Measurements from ENCODE around the gene DLEC1. TPM values are rescaled to one million over a fixed set of nuclear protein-coding genes. Genes with fewer than 3 reads are reported as not detected.

The DLEC1 gene
- total and polyA plus RNA-seq, 9 of the 15 experiments (the other 6 are each of a cell fraction or from before 2014, with no cell fraction given): 0.07 to 0.08 TPM; not detected in 7

DNA sequence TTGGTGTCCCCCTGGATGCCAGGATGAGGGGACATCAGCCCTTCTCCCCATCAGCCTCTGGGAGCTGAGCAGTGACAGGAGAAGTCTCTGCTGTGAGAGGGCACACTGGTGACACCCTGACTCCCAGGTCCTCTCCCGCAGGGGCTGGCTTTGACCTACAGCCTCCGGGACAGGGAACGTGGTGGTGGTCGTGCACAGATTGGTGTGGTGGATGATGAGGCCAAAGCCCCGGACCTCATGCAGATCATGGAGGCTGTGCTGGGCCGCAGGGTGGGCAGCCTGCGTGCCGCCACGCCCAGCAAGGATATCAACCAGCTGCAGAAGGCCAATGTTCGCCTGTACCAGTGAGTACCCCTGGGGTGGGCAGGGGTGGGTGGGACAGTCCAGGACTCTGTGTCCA is 41.7 kb upstream of the DLEC1 start:
- FAIRE-seq: no peak
- H3K36me3 ChIP-seq (ENCODE audit: control insufficient read depth, insufficient read depth, low read length): peaks cover 57% of the 10 kb centered on the region
- H3K27me3 ChIP-seq (ENCODE audit: control insufficient read depth in 2 of 2, insufficient read depth in 2 of 2, low read length in 2 of 2): no peaks in the 10 kb centered on the region
- BruUV-seq (replicated peaks): no TSS peak
- H3K9me1 ChIP-seq (ENCODE audit: control insufficient read depth, insufficient read depth, low read length): peaks cover 5% of the 10 kb centered on the region
- TF ChIP-seq JUN (IDR thresholded peaks at IDR 0.05; ENCODE audit: borderline replicate concordance, low read depth, low read length) (no peak), JUN (CRISPR knock-in tag; IDR thresholded peaks at IDR 0.05; ENCODE audit: borderline replicate concordance) (0 out of 2 replicates have a peak, but pooled peaks have one; percentile 66), CBFB (CRISPR knock-in tag; IDR thresholded peaks at IDR 0.05) (0 out of 2 replicates have a peak, but pooled peaks have one; percentile 14), NFATC3 (IDR thresholded peaks at IDR 0.05) (no peak)
- TF ChIP-seq, protein P1, sequence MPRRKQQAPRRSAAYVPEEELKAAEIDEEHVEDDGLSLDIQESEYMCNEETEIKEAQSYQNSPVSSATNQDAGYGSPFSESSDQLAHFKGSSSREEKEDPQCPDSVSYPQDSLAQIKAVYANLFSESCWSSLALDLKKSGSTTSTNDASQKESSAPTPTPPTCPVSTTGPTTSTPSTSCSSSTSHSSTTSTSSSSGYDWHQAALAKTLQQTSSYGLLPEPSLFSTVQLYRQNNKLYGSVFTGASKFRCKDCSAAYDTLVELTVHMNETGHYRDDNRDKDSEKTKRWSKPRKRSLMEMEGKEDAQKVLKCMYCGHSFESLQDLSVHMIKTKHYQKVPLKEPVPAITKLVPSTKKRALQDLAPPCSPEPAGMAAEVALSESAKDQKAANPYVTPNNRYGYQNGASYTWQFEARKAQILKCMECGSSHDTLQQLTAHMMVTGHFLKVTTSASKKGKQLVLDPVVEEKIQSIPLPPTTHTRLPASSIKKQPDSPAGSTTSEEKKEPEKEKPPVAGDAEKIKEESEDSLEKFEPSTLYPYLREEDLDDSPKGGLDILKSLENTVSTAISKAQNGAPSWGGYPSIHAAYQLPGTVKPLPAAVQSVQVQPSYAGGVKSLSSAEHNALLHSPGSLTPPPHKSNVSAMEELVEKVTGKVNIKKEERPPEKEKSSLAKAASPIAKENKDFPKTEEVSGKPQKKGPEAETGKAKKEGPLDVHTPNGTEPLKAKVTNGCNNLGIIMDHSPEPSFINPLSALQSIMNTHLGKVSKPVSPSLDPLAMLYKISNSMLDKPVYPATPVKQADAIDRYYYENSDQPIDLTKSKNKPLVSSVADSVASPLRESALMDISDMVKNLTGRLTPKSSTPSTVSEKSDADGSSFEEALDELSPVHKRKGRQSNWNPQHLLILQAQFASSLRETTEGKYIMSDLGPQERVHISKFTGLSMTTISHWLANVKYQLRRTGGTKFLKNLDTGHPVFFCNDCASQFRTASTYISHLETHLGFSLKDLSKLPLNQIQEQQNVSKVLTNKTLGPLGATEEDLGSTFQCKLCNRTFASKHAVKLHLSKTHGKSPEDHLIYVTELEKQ (CRISPR knock-in tag; IDR thresholded peaks at IDR 0.05): no peak
- H3K79me2 ChIP-seq (ENCODE audit: control insufficient read depth, insufficient read depth, low read length): peaks cover 22% of the 10 kb centered on the region
- intact Hi-C loops (cut with micrococcal nuclease) (no loop called here), in situ Hi-C loops (cut with MboI) (no loop called here)
- H3K27ac ChIP-seq (ENCODE audit: extremely low read depth, low read depth, low read length): peak overlapping the region; percentile 8; the same call in 2 of the 3 replicates
- no peak for DNase-seq (ENCODE audit: extremely low read depth in 1 of 4, low spot score in 3 of 4)
- ATAC-seq: no peak
- H3K4me1 ChIP-seq (replicated peaks in 1 of 2; ENCODE audit: control insufficient read depth in 2 of 2, insufficient read depth in 2 of 2, low read length in 2 of 2): peaks cover 56% of the 10 kb centered on the region in 2 experiments
- H4K20me1 ChIP-seq (replicated peaks; ENCODE audit: control insufficient read depth, insufficient read depth, low read length): no peaks in the 10 kb centered on the region
- peak overlapping the region in 1 of 2 experiments; percentile 67; a peak in 2 of 4 replicates for H3K9ac ChIP-seq (ENCODE audit: insufficient read depth in 1 of 2, low read depth in 2 of 2, low read length in 2 of 2)
- 0 out of 2 replicates have a peak overlapping the region, but pooled peaks have one; percentile 71 for H2AFZ ChIP-seq (ENCODE audit: low read depth, low read length)
- WGBS (ENCODE audit: insufficient coverage, low coverage, missing lambda C conversion rate): 83% methylated on average over 9 of the region's 10 CpGs
- H3K4me2 ChIP-seq (ENCODE audit: insufficient read depth, low read length): no peak overlapping the region; the same call in 1 of the 2 replicates
- POLR2A ChIA-PET: interaction anchor here (0.6 to 1.4 kb wide), 6 partner anchors 9 to 124 kb away, joined by 3 to 7 read pairs (median 5); no protein-coding TSS in a partner anchor
- CTCF ChIA-PET (ENCODE audit: low intra/inter-chr PET ratio): interaction anchor here (1.2 to 2.4 kb wide), 2 partner anchors 15 to 23 kb away, joined by 4 to 16 read pairs; no protein-coding TSS in a partner anchor
- no peak overlapping the region for H3K4me3 ChIP-seq
- H3K9me3 ChIP-seq (replicated peaks; ENCODE audit: control insufficient read depth, insufficient read depth, low read depth, low read length): no peaks in the 10 kb centered on the region
